Adipocyte (in vitro differentiated cells): ENCODE measurements around the gene SUFU.
A peak's percentile ranks its signal among the peaks of the same experiment; 100 is the strongest.

Experiments used
- DNase-seq: peaks from one replicate; pipeline ENCODE4 v3.0.0-alpha.2; 2015; ENCODE audit warnings: low read depth
- H3K27me3 ChIP-seq: replicated peaks from 2 replicates; pipeline ENCODE4 v1.7.0; 2013; ENCODE audit warnings: mild to moderate bottlenecking, low read length, moderate library complexity; ENCODE audit not compliant: control insufficient read depth, insufficient read depth
- H3K36me3 ChIP-seq: 2 replicates; pipeline ENCODE4 v1.7.0; 2013; ENCODE audit warnings: low read length, mild to moderate bottlenecking, moderate library complexity; ENCODE audit not compliant: control insufficient read depth, insufficient read depth, severe bottlenecking
- H3K4me1 ChIP-seq: 2 replicates; pipeline ENCODE4 v1.7.0; 2013; ENCODE audit warnings: mild to moderate bottlenecking, low read length, moderate library complexity; ENCODE audit not compliant: control insufficient read depth, insufficient read depth
- H3K4me3 ChIP-seq: 2 replicates; pipeline ENCODE4 v1.7.0; 2013; ENCODE audit warnings: mild to moderate bottlenecking, low read length, moderate library complexity
- H3K9ac ChIP-seq: 2 replicates; pipeline ENCODE4 v1.7.0; 2013; ENCODE audit warnings: mild to moderate bottlenecking, low read length, moderate library complexity
- H3K9me3 ChIP-seq: 2 replicates; pipeline ENCODE4 v1.7.0; 2013; ENCODE audit warnings: mild to moderate bottlenecking, low read length, moderate library complexity; ENCODE audit not compliant: control insufficient read depth

The SUFU gene

GRCh38 chr10:102644646-102645387, 141.0 kb downstream of the SUFU start:
- H3K9me3 ChIP-seq = no peaks in the 10 kb centered on the region
- no peaks in the 10 kb centered on the region for H3K27me3 ChIP-seq
- H3K36me3 ChIP-seq = peaks cover 4% of the 10 kb centered on the region
- peak overlapping the region; percentile 100 for H3K4me3 ChIP-seq
- peaks cover 32% of the 10 kb centered on the region for H3K4me1 ChIP-seq
- H3K9ac ChIP-seq = peak overlapping the region; percentile 100
- DNase-seq = peak; percentile 83

- H3K36me3 ChIP-seq = peaks cover 4% of the 10 kb centered on the region
- peak overlapping the region; percentile 100 for H3K9ac ChIP-seq
- no peaks in the 10 kb centered on the region for H3K27me3 ChIP-seq
- H3K4me3 ChIP-seq = peak overlapping the region; percentile 100
- H3K9me3 ChIP-seq = no peaks in the 10 kb centered on the region
- H3K4me1 ChIP-seq = peaks cover 36% of the 10 kb centered on the region
- DNase-seq = no peak
These were observed 141.6 kb downstream of the SUFU start for GRCh38 chr10:102645388-102645740.

GRCh38 chr10:102645741-102646609, 142.2 kb downstream of the SUFU start:
- H3K9ac ChIP-seq = peak overlapping the region; percentile 100
- peak overlapping the region; percentile 100 for H3K4me3 ChIP-seq
- H3K9me3 ChIP-seq = no peaks in the 10 kb centered on the region
- H3K27me3 ChIP-seq = no peaks in the 10 kb centered on the region
- peaks cover 42% of the 10 kb centered on the region for H3K4me1 ChIP-seq
- DNase-seq = peak; percentile 99
- peaks cover 5% of the 10 kb centered on the region for H3K36me3 ChIP-seq

- peak; percentile 68 for DNase-seq
- Histone ChIP-seq H3K4me3 (peak overlapping the region; percentile 100), H3K4me1 (peaks cover 44% of the 10 kb centered on the region), H3K36me3 (peaks cover 13% of the 10 kb centered on the region), H3K9me3 (no peaks in the 10 kb centered on the region), H3K27me3 (no peaks in the 10 kb centered on the region), H3K9ac (peak overlapping the region; percentile 100)
These were observed 143.1 kb downstream of the SUFU start for GRCh38 chr10:102646610-102647442.

GRCh38 chr10:102647443-102648268, 143.9 kb downstream of the SUFU start:
- Histone ChIP-seq H3K9me3 (no peaks in the 10 kb centered on the region), H3K36me3 (peaks cover 14% of the 10 kb centered on the region), H3K27me3 (no peaks in the 10 kb centered on the region), H3K4me1 (peaks cover 52% of the 10 kb centered on the region), H3K9ac (peak overlapping the region; percentile 100), H3K4me3 (peak overlapping the region; percentile 100)
- no peak for DNase-seq

- Histone ChIP-seq H3K9ac (peak overlapping the region; percentile 100), H3K9me3 (no peaks in the 10 kb centered on the region), H3K36me3 (peaks cover 21% of the 10 kb centered on the region), H3K4me3 (peak overlapping the region; percentile 100), H3K4me1 (peaks cover 52% of the 10 kb centered on the region), H3K27me3 (no peaks in the 10 kb centered on the region)
- no peak for DNase-seq
These were observed 144.6 kb downstream of the SUFU start for GRCh38 chr10:102648269-102648888.

GRCh38 chr10:102648889-102649796, 145.4 kb downstream of the SUFU start:
- peak overlapping the region; percentile 100 for H3K9ac ChIP-seq
- H3K4me3 ChIP-seq = peak overlapping the region; percentile 100
- H3K4me1 ChIP-seq = peaks cover 52% of the 10 kb centered on the region
- H3K27me3 ChIP-seq = no peaks in the 10 kb centered on the region
- no peaks in the 10 kb centered on the region for H3K9me3 ChIP-seq
- peaks cover 27% of the 10 kb centered on the region for H3K36me3 ChIP-seq
- DNase-seq = no peak

- peaks cover 52% of the 10 kb centered on the region for H3K4me1 ChIP-seq
- no peak for DNase-seq
These were observed 146.3 kb downstream of the SUFU start for GRCh38 chr10:102649797-102650654.

More at GRCh38 chr10:102649797-102650654, 146.3 kb downstream of the SUFU start:
- peak overlapping the region; percentile 100 for H3K4me3 ChIP-seq
- no peaks in the 10 kb centered on the region for H3K9me3 ChIP-seq
- H3K27me3 ChIP-seq = no peaks in the 10 kb centered on the region
- H3K36me3 ChIP-seq = peaks cover 34% of the 10 kb centered on the region
- H3K9ac ChIP-seq = peak overlapping the region; percentile 100
